ENCODE results near the gene FKBP8.

- TF ChIP-seq MAX (IDR thresholded peaks at IDR 0.05) (no peak), REST (IDR thresholded peaks at IDR 0.05; ENCODE audit: low read depth) (no peak), TAF1 (IDR thresholded peaks at IDR 0.05; ENCODE audit: low read depth) (no peak), EP300 (IDR thresholded peaks at IDR 0.05; ENCODE audit: borderline replicate concordance) (no peak), CEBPB (IDR thresholded peaks at IDR 0.05) (no peak), YY1 (IDR thresholded peaks at IDR 0.05; ENCODE audit: low read depth) (no peak), RAD21 (IDR thresholded peaks at IDR 0.05; ENCODE audit: low read depth) (no peak), ZBTB7A (IDR thresholded peaks at IDR 0.05; ENCODE audit: low read depth) (no peak), CREB1 (IDR thresholded peaks at IDR 0.05; ENCODE audit: low read depth) (no peak), EGR1 (IDR thresholded peaks at IDR 0.05) (no peak)
These were observed 17.1 kb downstream of the FKBP8 start for GRCh38 chr19:18526316-18526715.

Data from Ishikawa (cell line).